ENCODE results near the gene AIFM2.
"Not testable (repeated sequence)": the region's sequence is repeated elsewhere in the genome, so short reads cannot be mapped to it uniquely, and the experiment has no call there.

Gene AIFM2

DNA sequence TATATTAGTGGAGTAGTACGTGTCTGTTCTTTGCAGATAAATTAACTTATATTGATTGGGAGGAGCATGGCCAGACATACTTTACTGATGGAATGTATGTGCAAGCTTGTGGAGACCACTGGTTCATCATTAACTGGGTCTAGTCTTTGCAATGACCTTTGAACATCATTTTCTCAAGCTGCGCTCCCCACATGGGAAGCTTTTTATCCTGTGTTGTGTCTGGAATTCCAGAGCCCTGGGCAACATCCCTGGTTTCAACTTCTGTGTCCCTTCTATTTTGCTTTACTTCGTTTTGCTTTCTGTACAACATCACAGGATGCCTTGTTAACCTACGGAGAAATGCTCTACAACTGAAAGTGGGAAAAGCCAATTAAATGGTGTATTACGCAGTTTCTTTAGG lies 41.7 kb downstream of the AIFM2 start:
- DNase-seq = no peak

DNA sequence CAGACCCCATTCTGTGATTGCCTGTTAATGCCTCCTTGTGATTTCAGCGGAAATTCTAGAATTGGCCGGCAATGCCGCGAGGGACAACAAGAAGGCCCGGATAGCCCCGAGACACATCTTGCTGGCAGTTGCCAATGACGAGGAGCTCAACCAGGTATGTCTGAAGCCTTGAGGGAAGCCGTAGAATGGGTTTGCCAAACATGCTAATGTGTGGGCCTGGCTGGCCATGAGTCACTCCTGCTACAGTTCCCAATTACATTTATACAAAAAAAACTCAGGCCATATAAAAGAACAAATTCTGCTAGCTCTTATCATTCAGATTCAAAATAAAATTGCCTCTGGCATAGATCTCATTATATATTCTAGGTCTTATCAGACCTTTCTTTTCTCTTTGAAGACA lies 42.6 kb downstream of the AIFM2 start:
- DNase-seq = no peak

DNA sequence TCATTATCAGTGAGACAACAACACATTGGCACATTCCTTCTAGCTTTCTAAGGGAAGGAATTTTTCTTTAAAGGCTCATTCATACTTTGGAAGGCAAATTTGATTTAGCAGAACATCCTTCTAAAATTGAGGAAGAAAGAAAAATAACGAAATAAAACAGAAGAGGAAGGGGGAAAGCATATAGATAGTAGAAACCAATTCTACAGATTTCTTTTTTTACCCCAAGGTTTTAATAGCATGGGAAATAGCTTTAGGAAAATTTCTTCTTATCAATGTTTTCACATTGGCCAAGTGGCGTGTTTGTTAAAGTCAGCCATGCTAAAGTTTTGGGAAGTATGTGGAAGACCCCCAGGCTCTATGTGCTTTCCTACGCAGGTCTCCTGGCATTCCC lies 44.3 kb downstream of the AIFM2 start:
- no peak for DNase-seq

DNA sequence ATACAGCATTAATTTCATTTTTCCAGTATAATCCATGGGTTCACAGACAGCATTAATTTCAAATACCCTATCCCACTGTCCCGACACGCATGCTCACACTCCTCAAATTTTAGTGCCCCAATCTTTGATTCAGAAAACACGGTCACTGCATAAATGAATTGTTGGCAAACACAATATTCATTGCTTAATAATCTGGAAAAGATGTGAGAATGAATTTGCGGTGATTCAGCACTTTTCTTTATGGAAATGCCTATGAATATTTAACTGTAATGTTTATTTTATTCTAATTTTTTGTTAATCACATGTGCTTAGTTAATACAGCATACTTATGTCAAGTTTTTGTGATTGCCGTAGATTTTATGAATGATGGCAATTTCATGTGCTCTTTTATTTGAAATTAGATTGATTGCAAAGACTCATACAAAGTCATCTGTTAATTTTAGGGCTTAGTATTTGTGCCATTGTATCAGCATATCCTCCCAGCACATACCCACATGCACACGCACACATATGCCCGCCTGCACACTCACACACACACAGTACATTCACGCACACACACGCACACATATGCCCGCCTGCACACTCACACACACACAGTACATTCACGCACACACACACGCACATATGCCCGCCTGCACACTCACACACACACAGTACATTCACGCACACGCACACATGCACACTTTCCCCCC lies 44.9 kb downstream of the AIFM2 start:
- DNase-seq = no peak

DNA sequence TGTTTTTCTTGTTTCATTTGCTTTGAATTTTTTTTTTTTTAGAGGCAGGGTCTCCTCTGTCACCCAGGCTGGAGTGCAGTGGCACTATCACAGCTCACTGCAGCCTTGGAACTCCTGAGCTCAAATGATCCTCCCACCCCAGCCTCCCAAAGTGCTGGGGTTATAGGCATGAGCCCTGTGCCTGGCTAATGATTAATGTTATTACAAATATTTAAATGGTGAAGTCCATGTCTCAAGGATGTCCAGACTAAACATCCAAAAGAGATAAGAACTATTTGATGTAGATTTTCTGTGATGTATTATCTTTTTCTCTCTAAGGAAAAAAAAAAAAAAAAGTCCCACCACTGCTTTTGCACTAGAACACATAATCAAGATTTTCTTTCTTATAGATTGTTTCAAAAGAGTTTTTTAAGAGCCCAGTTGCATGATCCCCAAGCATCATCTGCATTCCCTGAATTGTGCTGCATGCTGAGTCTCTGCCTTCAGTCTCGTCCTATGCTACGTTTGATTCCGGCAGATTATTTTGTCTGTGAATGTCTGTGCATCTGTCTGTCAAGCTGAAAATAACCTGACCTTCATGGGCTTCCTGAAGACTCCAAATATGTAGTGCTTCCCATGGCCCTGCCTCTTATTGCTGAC lies 46.5 kb downstream of the AIFM2 start:
- no peak for DNase-seq

DNA sequence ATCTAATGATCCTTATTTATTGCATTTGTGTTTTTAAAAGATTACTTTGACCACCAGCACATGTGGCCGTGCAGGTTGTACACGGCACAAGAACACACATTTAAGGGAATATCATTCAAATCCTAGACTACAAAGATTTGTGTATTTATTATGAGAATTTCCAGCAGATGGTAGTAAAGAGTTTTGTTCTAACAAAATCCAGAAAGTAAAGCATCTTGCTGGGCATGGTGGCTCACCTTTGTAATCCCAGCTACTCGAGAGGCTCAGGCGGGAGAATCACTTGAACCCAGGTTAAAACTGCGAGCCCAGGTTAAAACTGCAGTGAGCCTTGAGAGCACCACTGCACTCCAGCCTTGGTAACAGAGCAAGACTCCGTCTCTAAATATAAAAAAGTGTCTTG lies 48.4 kb downstream of the AIFM2 start:
- DNase-seq = no peak

DNA sequence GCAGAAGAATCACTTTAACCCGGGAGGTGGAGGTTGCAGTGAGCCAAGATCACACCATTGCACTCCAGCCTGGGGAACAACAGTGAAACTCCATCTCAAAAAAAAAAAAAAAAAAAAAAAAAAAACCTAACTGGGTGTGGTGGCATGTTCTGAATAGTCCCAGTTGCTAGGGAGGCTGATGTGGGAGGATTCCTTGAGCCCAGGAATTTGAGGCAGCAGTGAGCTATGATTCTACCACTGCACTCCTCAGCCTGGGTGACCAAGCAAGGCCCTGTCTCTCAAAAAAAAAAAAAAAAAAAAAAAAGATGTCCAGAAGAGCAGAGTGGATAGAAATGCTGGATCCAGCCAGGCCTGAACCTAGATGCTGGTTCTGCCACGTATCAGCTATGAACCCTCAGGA lies 51.8 kb downstream of the AIFM2 start:
- DNase-seq = not testable (repeated sequence)

DNA sequence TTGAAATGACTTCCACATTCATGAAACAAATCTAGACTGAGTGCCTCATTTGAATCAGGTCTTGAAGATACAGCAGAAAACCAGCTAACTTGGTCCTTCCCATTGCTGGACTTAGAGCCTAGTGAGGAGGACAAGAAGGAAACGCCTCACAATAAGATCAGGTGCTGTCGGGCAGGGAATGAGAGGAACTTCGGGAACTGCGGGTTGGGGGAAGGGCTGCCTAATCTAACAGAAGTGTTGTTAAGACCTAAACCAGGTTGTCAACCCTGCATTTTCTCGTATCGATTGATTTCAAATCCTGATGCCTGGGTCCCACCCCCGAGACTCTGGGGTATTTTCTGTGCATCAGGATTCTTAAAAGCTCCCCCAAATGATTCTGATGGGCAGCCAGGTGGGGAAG lies 53.7 kb downstream of the AIFM2 start:
- DNase-seq = no peak

DNA sequence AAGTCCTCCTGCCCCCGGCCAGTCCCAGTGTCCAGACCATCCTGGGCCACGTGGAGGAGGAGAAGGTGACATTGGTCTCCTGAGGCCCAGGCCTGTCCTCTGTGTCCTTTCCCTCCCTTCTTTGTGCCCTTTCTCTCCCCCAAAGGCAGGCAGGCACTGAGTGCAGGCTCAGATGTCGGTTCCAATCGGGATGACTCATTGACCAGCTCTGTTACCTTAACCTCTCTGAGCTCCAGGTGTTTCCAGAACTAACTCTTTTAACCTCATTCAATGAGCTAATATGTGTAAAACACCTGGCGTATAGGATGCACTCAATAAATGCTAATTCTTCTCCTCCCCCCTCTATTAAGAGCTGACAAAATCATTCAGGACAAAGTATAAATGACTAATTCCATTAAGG lies 54.3 kb downstream of the AIFM2 start:
- no peak for DNase-seq

DNA sequence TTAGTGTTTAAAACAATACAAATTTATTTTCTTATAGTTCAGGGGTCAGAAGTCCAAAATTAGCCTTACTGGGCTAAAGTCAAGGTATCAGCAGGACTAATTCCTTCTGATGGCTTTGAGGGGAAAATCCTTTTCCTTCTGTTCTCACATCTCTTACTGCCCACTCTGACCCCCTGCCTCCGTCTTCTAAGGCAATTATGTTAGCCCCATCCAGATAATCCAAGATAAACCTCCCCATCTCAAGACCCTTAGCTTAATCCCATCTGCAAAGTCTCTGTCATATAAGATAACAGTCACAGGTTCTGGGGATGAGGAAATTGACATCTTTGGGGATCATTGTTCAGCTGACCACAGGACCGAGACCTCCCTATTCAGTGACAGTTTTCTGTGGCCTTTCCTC lies 57.7 kb downstream of the AIFM2 start:
- no peak for DNase-seq

DNA sequence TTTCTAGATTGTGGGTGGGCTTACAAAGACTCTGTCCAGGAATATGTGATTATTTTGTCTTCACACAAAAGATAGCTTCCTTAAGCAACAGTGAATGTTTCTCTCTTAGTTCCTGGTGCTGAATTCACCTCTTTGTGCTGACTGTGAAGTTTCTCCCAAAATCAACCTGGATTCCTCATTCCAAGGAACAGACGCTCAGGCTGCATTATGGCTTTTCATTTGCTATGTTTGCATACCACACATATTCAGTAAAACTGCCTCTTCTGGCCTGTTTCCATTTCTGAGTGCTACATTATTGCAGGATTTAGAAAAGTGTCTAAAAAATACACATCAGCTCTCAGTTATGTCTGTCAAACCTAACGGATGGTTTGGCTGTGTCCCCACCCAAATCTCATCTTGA lies 58.5 kb downstream of the AIFM2 start:
- DNase-seq = no peak

DNA sequence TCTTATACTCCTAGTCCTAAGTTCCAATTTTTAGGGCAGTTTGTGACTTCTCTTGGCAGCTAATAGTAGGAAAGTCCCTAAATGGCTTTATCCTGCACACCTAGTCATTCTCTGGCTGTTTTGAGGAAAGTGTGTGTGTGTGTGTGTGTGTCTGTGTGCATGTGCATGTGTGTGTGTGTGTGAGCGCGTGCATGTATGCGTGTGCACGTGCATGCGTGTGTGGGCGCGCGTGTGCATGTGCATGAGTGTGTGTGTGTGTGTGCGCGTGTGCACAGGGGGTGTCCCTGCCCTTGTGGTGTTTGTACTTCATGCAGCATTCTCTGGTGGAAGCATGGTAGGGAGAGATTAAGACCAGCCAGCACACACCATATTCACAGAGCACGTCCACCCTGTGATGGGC lies 61.8 kb downstream of the AIFM2 start:
- DNase-seq = no peak

DNA sequence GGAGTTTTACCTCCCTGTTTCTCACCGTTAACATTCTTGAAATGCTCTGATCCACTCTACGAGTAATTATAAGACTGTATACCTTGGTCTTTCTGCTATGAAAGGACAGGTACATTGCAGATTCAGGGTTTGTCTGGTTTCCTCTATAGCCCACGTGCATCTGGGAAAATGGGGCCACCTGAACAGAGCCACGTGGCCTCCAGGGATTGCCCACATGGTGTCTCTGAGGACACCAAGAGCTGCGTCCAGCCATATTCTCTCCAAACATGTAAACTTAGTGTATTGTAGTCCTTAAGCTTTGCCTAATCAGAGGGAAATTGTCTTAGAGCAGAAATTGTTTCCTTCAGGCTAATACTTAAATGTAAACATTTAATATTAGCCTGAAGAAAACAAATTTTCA lies 63.3 kb downstream of the AIFM2 start:
- no peak for DNase-seq

DNA sequence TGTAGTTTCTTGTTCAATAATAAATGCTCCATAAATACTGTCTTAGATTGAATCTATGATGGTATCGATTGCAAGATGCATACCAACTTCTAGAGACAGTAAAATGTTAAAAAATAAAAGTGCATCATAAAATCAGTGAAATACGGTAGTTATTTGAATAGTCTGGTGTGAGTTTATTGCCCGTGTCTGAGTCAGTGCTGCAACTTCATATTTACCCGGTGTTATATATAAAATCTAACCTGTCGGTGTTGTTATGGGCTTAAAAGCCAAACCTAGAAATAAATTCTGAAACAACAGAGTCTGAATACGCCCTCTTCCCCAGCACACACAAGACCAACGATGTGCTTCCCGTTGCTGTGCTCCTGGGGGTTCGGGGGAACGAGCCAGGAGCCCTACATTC lies 63.7 kb downstream of the AIFM2 start:
- no peak for DNase-seq

DNA sequence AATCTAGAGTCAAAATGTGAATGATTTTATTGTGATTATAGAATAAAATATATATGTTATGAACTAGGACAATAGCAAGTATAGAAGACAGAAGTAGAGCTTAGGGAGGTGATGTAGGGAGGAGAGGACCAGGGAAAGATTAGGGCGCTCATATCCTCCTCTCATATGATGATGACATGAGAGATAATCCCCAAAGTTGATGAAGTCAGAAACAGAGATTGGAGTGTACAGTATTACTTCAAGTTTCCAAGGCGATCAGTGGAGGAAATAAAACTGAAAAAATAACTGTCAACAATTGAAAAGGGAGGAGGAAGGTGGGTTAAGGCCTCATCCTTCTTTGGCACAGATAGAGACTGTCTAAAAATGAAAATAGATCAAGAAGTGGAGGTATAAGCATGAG lies 65.0 kb downstream of the AIFM2 start:
- DNase-seq = no peak

DNA sequence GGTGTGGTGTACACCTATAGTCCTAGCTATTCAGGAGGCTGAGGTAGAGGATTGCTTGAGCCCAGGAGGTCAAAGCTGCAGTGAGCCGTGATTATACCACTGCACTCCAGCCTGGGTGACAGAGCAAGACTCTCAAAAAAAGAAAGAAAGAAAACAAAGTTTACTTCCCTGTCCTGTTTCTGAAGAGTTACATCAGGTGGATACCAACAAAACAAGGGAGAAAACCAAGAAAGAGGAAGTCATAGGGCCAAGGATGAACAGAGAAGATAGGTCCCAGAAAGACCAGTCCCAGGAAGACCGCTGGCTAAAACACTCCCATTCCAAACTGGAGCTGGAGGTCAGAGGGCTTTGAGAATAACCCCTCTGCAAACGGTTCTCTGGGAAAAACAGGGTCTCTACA lies 66.4 kb downstream of the AIFM2 start:
- DNase-seq = no peak

DNA sequence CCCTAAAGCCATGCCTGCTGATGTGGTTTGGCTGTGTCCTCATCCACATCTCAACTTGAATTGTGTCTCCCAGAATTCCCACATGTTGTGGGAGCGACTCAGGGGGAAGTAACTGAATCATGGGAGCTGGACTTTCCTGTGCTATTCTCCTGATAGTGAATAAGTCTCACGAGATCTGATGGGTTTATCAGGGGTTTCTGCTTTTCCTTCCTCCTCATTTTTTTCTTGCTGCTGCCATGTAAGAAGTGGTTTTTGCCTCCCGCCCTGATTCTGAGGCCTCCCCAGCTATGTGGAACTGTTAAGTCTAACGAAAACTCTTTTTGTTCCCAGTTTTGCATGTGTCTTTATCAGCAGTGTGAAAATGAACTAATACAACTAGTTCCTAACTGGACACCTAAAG lies 68.1 kb downstream of the AIFM2 start:
- no peak for DNase-seq

DNA sequence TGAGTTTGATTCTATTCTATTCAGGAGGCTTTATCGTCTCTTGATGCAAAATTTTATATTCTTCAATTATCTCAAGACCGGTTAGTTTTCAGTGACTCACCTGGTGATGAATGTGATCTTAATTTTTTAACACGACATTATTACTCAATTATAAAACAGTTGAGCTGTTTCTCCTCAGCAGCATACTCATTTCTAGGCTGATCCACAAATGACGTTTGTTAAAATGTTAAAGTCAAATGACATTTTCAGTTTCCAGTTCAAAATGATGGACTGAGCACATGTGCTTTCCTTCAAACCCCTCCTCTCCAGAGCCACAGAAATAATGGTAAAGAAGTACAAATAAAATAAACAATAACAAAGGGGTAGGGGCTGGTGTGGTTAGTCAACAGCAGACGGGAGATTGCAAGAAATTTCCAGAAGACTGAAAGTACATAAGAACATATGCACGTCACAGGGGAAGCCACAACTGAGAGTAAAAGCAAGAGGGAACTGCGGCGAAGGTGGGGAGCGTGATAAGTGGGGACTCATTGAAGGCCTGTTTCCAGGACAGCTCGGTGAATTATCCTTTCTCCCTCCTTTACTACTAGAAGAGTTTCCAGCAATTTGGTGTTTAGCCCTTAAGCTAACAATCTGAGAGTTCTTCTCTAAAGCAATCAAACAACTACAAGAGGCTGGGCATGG lies 69.1 kb downstream of the AIFM2 start:
- DNase-seq = no peak
